Measurements from ENCODE around the gene EPC1.

EPC1 gene

DNA sequence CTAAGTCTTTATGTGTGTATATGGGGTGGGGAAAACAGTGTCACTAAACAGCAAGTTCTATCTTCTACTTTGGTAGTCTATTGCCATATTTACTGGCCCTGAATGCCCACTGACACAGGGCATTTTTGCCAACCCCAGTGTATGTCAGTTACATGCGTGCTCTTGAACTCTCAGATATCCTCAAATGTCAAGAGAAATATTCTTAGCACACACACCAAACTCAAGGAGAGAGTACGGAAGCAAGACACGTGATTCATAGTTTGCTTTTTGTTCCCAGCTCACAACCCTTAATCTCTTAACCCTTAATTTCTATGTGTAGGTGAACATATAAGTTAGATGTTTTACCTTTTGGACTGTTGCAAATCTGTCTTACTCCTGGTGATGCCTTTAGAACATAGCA, 39.3 kb downstream of the EPC1 start:
- DNase-seq (ENCODE audit: insufficient read length, low spot score) (no peak), FAIRE-seq (peak; percentile 52)
- TF ChIP-seq POLR2A (IDR thresholded peaks at IDR 0.05; ENCODE audit: low read depth, low read length) = no peak
- TF ChIP-seq TAF1 (IDR thresholded peaks at IDR 0.05; ENCODE audit: low read depth, low read length) = no peak
- TF ChIP-seq POLR2AphosphoS5 (IDR thresholded peaks at IDR 0.05; ENCODE audit: low read depth, low read length) = no peak
- no peak for TF ChIP-seq SPI1 (IDR thresholded peaks at IDR 0.05; ENCODE audit: low read depth, low read length)

- no peak for DNase-seq (ENCODE audit: insufficient read length, low spot score)
- FAIRE-seq = no peak
- no peak for TF ChIP-seq PAX5 (IDR thresholded peaks at IDR 0.05; ENCODE audit: insufficient read depth, low read length, severe bottlenecking)
- no peak for TF ChIP-seq POLR2A (IDR thresholded peaks at IDR 0.05; ENCODE audit: low read depth, low read length)
- TF ChIP-seq SPI1 (IDR thresholded peaks at IDR 0.05; ENCODE audit: low read depth, low read length) = no peak
- TF ChIP-seq POLR2AphosphoS5 (IDR thresholded peaks at IDR 0.05; ENCODE audit: low read depth, low read length) = no peak
- TF ChIP-seq TAF1 (IDR thresholded peaks at IDR 0.05; ENCODE audit: low read depth, low read length) = no peak
- TF ChIP-seq POU2F2 (IDR thresholded peaks at IDR 0.05; ENCODE audit: low read depth, low read length) = no peak
These were observed 47.5 kb downstream of the EPC1 start for GRCh38 chr10:32299354-32299980.

GRCh38 chr10:32298075-32298812, 48.7 kb downstream of the EPC1 start:
- DNase-seq (ENCODE audit: insufficient read length, low spot score) = no peak
- FAIRE-seq = no peak
- TF ChIP-seq TAF1 (IDR thresholded peaks at IDR 0.05; ENCODE audit: low read depth, low read length) (no peak), PAX5 (IDR thresholded peaks at IDR 0.05; ENCODE audit: insufficient read depth, low read length, severe bottlenecking) (no peak), SPI1 (IDR thresholded peaks at IDR 0.05; ENCODE audit: low read depth, low read length) (no peak), POU2F2 (IDR thresholded peaks at IDR 0.05; ENCODE audit: low read depth, low read length) (no peak), POLR2AphosphoS5 (IDR thresholded peaks at IDR 0.05; ENCODE audit: low read depth, low read length) (no peak), POLR2A (IDR thresholded peaks at IDR 0.05; ENCODE audit: low read depth, low read length) (no peak)

DNA sequence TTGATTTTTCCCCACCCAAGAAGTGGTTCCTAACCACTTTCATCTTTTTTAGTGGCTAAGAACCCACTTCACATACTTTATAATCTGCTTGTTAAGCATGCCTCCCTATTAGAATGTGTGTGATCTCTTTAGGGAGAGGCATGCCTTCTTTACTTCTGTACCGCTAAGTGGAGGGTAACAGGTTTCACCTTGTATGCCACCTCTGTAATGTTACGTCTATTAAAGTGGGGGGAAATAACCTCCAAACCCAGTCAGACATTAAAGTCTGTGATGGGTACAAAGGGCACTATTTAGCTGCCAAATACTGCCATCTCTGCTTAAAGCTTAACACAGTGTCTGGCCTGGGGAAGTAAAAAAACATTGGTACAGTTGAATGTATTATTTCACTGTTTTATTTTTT, 51.9 kb downstream of the EPC1 start:
- TF ChIP-seq POLR2A (IDR thresholded peaks at IDR 0.05; ENCODE audit: low read depth, low read length) (no peak), PAX5 (IDR thresholded peaks at IDR 0.05; ENCODE audit: insufficient read depth, low read length, severe bottlenecking) (no peak), POLR2AphosphoS5 (IDR thresholded peaks at IDR 0.05; ENCODE audit: low read depth, low read length) (no peak), SPI1 (IDR thresholded peaks at IDR 0.05; ENCODE audit: low read depth, low read length) (no peak), TAF1 (IDR thresholded peaks at IDR 0.05; ENCODE audit: low read depth, low read length) (no peak)
- FAIRE-seq (peak; percentile 48), DNase-seq (ENCODE audit: insufficient read length, low spot score) (no peak)

GRCh38 chr10:32293581-32293980, 53.4 kb downstream of the EPC1 start:
- TF ChIP-seq POLR2A (IDR thresholded peaks at IDR 0.05; ENCODE audit: low read depth, low read length) (no peak), PAX5 (IDR thresholded peaks at IDR 0.05; ENCODE audit: insufficient read depth, low read length, severe bottlenecking) (no peak), TAF1 (IDR thresholded peaks at IDR 0.05; ENCODE audit: low read depth, low read length) (no peak), POLR2AphosphoS5 (IDR thresholded peaks at IDR 0.05; ENCODE audit: low read depth, low read length) (no peak), POU2F2 (IDR thresholded peaks at IDR 0.05; ENCODE audit: low read depth, low read length) (no peak), SPI1 (IDR thresholded peaks at IDR 0.05; ENCODE audit: low read depth, low read length) (no peak)
- FAIRE-seq (no peak), DNase-seq (ENCODE audit: insufficient read length, low spot score) (no peak)

GRCh38 chr10:32279795-32280194, 67.2 kb downstream of the EPC1 start:
- FAIRE-seq = no peak
- no peak for TF ChIP-seq POU2F2 (IDR thresholded peaks at IDR 0.05; ENCODE audit: low read depth, low read length)
- no peak for TF ChIP-seq POLR2A (IDR thresholded peaks at IDR 0.05; ENCODE audit: low read depth, low read length)
- no peak for TF ChIP-seq TAF1 (IDR thresholded peaks at IDR 0.05; ENCODE audit: low read depth, low read length)
- no peak for TF ChIP-seq SPI1 (IDR thresholded peaks at IDR 0.05; ENCODE audit: low read depth, low read length)
- TF ChIP-seq PAX5 (IDR thresholded peaks at IDR 0.05; ENCODE audit: insufficient read depth, low read length, severe bottlenecking) = no peak
- no peak for TF ChIP-seq POLR2AphosphoS5 (IDR thresholded peaks at IDR 0.05; ENCODE audit: low read depth, low read length)
- DNase-seq (ENCODE audit: insufficient read length, low spot score) = no peak

DNA sequence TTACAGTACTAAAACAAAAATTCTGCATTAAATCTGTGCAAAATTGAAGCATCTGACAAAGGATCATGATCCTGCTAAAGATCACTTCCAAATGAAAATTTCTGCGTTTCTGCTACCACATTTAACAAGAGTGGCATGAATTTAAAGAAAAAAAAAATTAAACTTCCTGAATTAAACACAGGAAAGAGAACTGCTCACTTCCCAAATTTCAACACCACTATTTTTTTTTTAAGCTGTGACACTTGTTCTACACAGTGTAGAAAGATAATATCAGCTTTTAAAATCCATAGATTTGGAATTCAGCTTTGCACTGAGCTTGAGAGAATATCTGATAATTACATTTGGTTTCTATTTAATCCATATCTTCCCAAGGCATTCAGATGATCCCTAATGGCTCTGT, 73.6 kb downstream of the EPC1 start:
- TF ChIP-seq POU2F2 (IDR thresholded peaks at IDR 0.05; ENCODE audit: low read depth, low read length) (no peak), PAX5 (IDR thresholded peaks at IDR 0.05; ENCODE audit: insufficient read depth, low read length, severe bottlenecking) (no peak), POLR2AphosphoS5 (IDR thresholded peaks at IDR 0.05; ENCODE audit: low read depth, low read length) (no peak), POLR2A (IDR thresholded peaks at IDR 0.05; ENCODE audit: low read depth, low read length) (no peak), SPI1 (IDR thresholded peaks at IDR 0.05; ENCODE audit: low read depth, low read length) (no peak), TAF1 (IDR thresholded peaks at IDR 0.05; ENCODE audit: low read depth, low read length) (no peak)
- FAIRE-seq = no peak
- no peak for DNase-seq (ENCODE audit: insufficient read length, low spot score)

DNA sequence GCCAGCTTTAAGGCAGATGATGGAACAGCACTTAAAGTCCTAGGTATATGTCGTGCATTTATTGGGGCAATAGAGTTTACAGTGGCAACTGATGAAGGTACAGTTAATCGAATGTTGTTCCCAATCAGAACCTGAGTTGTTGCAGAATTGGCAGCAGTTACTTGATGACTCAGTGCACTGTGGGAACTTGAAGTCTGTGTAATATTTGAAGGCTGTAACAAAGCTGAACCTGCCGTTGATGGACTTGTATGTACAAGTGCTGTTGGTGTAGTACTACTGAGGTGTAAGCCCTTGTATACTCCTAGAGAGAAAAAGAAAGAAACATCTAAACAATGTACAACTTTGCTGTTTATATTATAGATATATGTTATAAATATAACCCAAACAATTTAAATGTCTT, 75.3 kb downstream of the EPC1 start:
- no peak for FAIRE-seq
- TF ChIP-seq POLR2A (IDR thresholded peaks at IDR 0.05; ENCODE audit: low read depth, low read length) (no peak), SPI1 (IDR thresholded peaks at IDR 0.05; ENCODE audit: low read depth, low read length) (no peak)
- no peak for DNase-seq (ENCODE audit: insufficient read length, low spot score)

GRCh38 chr10:32269343-32270100, 77.4 kb downstream of the EPC1 start:
- TF ChIP-seq SPI1 (IDR thresholded peaks at IDR 0.05; ENCODE audit: low read depth, low read length) (no peak), PAX5 (IDR thresholded peaks at IDR 0.05; ENCODE audit: insufficient read depth, low read length, severe bottlenecking) (no peak), POLR2A (IDR thresholded peaks at IDR 0.05; ENCODE audit: low read depth, low read length) (no peak), TAF1 (IDR thresholded peaks at IDR 0.05; ENCODE audit: low read depth, low read length) (no peak), POLR2AphosphoS5 (IDR thresholded peaks at IDR 0.05; ENCODE audit: low read depth, low read length) (no peak), POU2F2 (IDR thresholded peaks at IDR 0.05; ENCODE audit: low read depth, low read length) (no peak)
- FAIRE-seq = no peak
- DNase-seq (ENCODE audit: insufficient read length, low spot score) = no peak

Data from GM12891 (cell line).